Astrocyte (in vitro differentiated cells and primary cell): ENCODE measurements around the gene AFG1L.

Experiments used
- EZH2 ChIP-seq: IDR thresholded peaks from 2 replicates; pipeline ENCODE4 v1.6.1; 2012; ENCODE audit warnings: mild to moderate bottlenecking, low read length, inconsistent platforms; ENCODE audit not compliant: insufficient read depth
- TF ChIP-seq, protein P1 (sequence below): IDR thresholded peaks from 2 replicates; pipeline ENCODE4 v1.5.1; 2011; ENCODE audit warnings: low read depth, mild to moderate bottlenecking, inconsistent platforms, low read length, moderate library complexity; ENCODE audit not compliant: insufficient read depth

DNA sequence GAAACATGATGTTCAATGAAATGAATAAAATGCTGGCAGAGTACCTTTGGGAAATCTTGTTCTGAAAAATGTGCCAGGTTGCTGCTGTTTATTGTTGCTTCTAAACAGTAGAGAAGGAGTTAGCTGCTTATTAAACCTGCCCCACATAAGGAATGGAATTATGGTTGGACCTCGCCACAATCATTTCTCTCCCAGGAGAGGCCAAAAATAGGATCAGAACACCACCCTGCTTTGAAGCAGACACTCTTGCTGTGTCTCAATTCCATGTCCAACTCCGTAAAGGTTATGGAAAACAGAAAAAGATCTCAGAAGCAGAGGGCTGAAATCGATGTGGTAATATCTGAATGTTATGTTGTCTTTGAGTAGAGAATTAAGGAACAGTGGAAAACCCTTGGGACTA is 27.9 kb downstream of the AFG1L start:
- TF ChIP-seq, protein P1, sequence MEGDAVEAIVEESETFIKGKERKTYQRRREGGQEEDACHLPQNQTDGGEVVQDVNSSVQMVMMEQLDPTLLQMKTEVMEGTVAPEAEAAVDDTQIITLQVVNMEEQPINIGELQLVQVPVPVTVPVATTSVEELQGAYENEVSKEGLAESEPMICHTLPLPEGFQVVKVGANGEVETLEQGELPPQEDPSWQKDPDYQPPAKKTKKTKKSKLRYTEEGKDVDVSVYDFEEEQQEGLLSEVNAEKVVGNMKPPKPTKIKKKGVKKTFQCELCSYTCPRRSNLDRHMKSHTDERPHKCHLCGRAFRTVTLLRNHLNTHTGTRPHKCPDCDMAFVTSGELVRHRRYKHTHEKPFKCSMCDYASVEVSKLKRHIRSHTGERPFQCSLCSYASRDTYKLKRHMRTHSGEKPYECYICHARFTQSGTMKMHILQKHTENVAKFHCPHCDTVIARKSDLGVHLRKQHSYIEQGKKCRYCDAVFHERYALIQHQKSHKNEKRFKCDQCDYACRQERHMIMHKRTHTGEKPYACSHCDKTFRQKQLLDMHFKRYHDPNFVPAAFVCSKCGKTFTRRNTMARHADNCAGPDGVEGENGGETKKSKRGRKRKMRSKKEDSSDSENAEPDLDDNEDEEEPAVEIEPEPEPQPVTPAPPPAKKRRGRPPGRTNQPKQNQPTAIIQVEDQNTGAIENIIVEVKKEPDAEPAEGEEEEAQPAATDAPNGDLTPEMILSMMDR: no peak
- no peak for TF ChIP-seq EZH2
